OCI-LY1 (cell line): ENCODE data around the gene CTBP2.

Experiments used
- H2AFZ ChIP-seq: fragments of 200-600 bp; sonication (generic), shearing (Covaris generic); 2 replicates; pipeline ENCODE4 v1.6.0; 2014; ENCODE audit warnings: antibody characterized with exemption, mild to moderate bottlenecking, low read length
- H3F3A ChIP-seq: fragments of 200-600 bp; sonication (generic), shearing (Covaris generic); 2 replicates; pipeline ENCODE4 v1.6.0; 2014; ENCODE audit warnings: mild to moderate bottlenecking, antibody characterized with exemption, low read length, moderate library complexity; ENCODE audit not compliant: insufficient read depth
- H3K27ac ChIP-seq: fragments of 200-600 bp; sonication (generic); 2 replicates; pipeline ENCODE4 v1.5.1; 2014; ENCODE audit warnings: low read length, mixed run types, mild to moderate bottlenecking, low read depth; ENCODE audit not compliant: poor library complexity, severe bottlenecking
- H3K27me3 ChIP-seq: fragments of 200-600 bp; sonication (generic); 2 replicates; pipeline ENCODE4 v1.6.0; 2014; ENCODE audit warnings: antibody characterized with exemption, mild to moderate bottlenecking, low read length, moderate library complexity; ENCODE audit not compliant: insufficient read depth
- H3K36me3 ChIP-seq: fragments of 200-600 bp; sonication (generic); 2 replicates; pipeline ENCODE4 v1.6.1; 2014; ENCODE audit warnings: mild to moderate bottlenecking, antibody characterized with exemption, low read length, moderate library complexity, mixed read lengths; ENCODE audit not compliant: insufficient read depth
- H3K4me1 ChIP-seq: fragments of 200-600 bp; sonication (generic); 2 replicates; pipeline ENCODE4 v1.5.1; 2014; ENCODE audit warnings: mild to moderate bottlenecking, low read length, moderate library complexity; ENCODE audit not compliant: insufficient read depth, severe bottlenecking
- H3K4me2 ChIP-seq: fragments of 200-600 bp; sonication (generic), shearing (Covaris generic); 2 replicates; pipeline ENCODE4 v1.6.1; 2014; ENCODE audit warnings: low read length
- H3K4me3 ChIP-seq: fragments of 200-600 bp; sonication (generic); 2 replicates; pipeline ENCODE4 v1.5.1; 2014; ENCODE audit warnings: low read length, low read depth, mild to moderate bottlenecking, mixed read lengths; ENCODE audit not compliant: poor library complexity, severe bottlenecking
- H3K79me2 ChIP-seq: fragments of 200-600 bp; shearing (Covaris generic); 2 replicates; pipeline ENCODE4 v1.6.1; 2016; ENCODE audit warnings: mixed run types, low read length, mixed read lengths; ENCODE audit not compliant: insufficient read depth
- H3K9ac ChIP-seq: fragments of 200-600 bp; sonication (generic), shearing (Covaris generic); 2 replicates; pipeline ENCODE4 v1.6.1; 2014; ENCODE audit warnings: mild to moderate bottlenecking, low read length, mixed read lengths
- H3K9me2 ChIP-seq: fragments of 200-600 bp; sonication (generic), shearing (Covaris generic); 2 replicates; pipeline ENCODE4 v1.6.1; 2014; ENCODE audit warnings: low read depth, mild to moderate bottlenecking, low read length, mixed read lengths
- H3K9me3 ChIP-seq: fragments of 200-600 bp; shearing (Covaris generic); 2 replicates; pipeline ENCODE4 v1.6.1; 2014; ENCODE audit warnings: low read length, mixed read lengths
- H4K20me1 ChIP-seq: fragments of 200-600 bp; sonication (generic), shearing (Covaris generic); 2 replicates; pipeline ENCODE4 v1.6.0; 2016; ENCODE audit warnings: mild to moderate bottlenecking, low read length; ENCODE audit not compliant: insufficient read depth
- EZH2 ChIP-seq: fragments of 200-600 bp; sonication (generic), shearing (Covaris generic); IDR thresholded peaks from 2 replicates; pipeline ENCODE4 v1.8.0; 2017; ENCODE audit warnings: borderline replicate concordance, mixed run types, mild to moderate bottlenecking, antibody characterized with exemption, low read length, moderate library complexity, mixed read lengths
- TF ChIP-seq, protein P1 (sequence below): fragments of 200-600 bp; sonication (generic), shearing (Covaris generic); IDR thresholded peaks from 2 replicates; pipeline ENCODE4 v1.5.1; 2017; ENCODE audit warnings: mild to moderate bottlenecking, antibody characterized with exemption, low read length, moderate library complexity, mixed read lengths

The CTBP2 gene

DNA sequence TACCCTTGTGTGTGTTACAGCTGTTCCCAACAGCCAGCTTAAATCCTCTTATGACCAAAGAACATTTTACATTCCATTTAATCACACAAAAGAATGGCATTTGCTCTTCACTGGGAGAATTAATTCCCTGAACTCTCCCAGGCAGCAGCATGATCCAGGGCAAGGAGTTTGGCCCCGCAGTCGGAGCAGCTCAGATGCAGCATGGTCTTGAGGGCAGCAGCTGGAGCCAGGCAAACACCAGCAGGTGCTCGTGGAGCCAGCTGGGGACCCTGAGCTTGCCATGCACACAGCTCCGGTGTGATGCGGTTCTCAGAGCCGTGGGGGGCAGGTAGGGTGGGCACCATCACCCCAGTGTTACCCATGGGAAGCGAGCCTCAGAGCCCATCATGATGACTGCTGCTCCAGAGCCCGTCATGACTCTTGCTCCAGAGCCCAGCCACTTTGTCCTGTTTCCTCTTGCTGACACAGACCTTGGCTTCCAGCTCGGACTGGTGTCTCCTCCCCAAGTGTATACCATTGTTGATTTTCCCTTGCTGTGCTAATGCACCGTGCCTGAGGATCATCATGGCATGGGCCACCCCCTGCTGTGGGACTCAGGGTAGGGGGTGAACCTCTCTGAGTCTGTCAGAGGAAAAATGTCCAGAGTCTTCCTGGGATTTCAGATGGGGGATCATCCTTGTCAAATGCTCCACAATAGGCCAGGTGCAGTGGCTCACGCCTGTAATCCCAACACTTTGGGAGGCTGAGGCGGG is 142.6 kb downstream of the CTBP2 start:
- Histone ChIP-seq H3K36me3 (no peaks in the 10 kb centered on the region), H4K20me1 (no peaks in the 10 kb centered on the region), H3K4me1 (no peaks in the 10 kb centered on the region), H3K9ac (no peak overlapping the region), H3K9me3 (no peaks in the 10 kb centered on the region), H3K79me2 (no peaks in the 10 kb centered on the region), H3K9me2 (no peaks in the 10 kb centered on the region), H3K27me3 (no peaks in the 10 kb centered on the region; the same call in 1 of the 2 replicates), H3K4me2 (no peak overlapping the region), H3K27ac (no peak overlapping the region), H3F3A (no peaks in the 10 kb centered on the region), H3K4me3 (no peak overlapping the region), H2AFZ (no peak overlapping the region)
- no peak for TF ChIP-seq EZH2
- TF ChIP-seq, protein P1, sequence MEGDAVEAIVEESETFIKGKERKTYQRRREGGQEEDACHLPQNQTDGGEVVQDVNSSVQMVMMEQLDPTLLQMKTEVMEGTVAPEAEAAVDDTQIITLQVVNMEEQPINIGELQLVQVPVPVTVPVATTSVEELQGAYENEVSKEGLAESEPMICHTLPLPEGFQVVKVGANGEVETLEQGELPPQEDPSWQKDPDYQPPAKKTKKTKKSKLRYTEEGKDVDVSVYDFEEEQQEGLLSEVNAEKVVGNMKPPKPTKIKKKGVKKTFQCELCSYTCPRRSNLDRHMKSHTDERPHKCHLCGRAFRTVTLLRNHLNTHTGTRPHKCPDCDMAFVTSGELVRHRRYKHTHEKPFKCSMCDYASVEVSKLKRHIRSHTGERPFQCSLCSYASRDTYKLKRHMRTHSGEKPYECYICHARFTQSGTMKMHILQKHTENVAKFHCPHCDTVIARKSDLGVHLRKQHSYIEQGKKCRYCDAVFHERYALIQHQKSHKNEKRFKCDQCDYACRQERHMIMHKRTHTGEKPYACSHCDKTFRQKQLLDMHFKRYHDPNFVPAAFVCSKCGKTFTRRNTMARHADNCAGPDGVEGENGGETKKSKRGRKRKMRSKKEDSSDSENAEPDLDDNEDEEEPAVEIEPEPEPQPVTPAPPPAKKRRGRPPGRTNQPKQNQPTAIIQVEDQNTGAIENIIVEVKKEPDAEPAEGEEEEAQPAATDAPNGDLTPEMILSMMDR: no peak

DNA sequence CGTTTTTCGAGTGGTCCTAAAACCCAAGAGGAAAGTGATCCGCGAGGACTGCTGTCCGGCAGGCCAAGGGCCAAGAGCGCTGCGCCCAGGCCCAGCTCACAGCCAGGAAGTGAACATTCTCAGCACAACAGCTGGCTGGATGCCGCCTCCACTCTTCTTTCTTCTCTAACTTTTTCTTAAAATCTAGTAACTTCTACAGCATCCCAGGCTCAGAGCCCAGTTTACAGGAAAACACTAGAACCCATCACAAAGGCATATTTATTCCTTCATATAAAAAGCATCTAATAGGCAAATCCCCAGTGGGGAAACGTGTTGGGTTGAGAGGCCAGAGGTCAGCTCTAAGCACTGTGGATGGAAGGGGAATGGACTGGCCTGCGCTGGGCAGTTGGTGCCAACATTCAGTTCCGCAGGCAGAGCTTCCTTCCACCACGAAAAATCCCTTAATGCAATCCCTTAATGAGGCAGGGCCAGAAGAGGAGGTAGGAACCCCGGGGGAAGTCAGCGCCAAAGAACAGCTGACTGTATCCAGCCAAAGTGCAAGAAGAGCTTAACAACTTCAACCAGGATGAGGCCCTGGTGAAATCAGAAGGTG is 143.7 kb downstream of the CTBP2 start:
- no peaks in the 10 kb centered on the region for H3K36me3 ChIP-seq
- H3K4me2 ChIP-seq: no peak overlapping the region
- H3K9ac ChIP-seq: no peak overlapping the region
- TF ChIP-seq, protein P1: no peak
- no peak for TF ChIP-seq EZH2
- no peak overlapping the region for H2AFZ ChIP-seq
- H4K20me1 ChIP-seq: no peaks in the 10 kb centered on the region
- no peaks in the 10 kb centered on the region for H3K9me2 ChIP-seq
- H3K9me3 ChIP-seq: no peaks in the 10 kb centered on the region
- H3F3A ChIP-seq: no peaks in the 10 kb centered on the region
- H3K4me1 ChIP-seq: no peaks in the 10 kb centered on the region
- H3K27ac ChIP-seq: no peak overlapping the region
- H3K4me3 ChIP-seq: no peak overlapping the region
- H3K27me3 ChIP-seq: no peaks in the 10 kb centered on the region; the same call in 1 of the 2 replicates
- no peaks in the 10 kb centered on the region for H3K79me2 ChIP-seq

DNA sequence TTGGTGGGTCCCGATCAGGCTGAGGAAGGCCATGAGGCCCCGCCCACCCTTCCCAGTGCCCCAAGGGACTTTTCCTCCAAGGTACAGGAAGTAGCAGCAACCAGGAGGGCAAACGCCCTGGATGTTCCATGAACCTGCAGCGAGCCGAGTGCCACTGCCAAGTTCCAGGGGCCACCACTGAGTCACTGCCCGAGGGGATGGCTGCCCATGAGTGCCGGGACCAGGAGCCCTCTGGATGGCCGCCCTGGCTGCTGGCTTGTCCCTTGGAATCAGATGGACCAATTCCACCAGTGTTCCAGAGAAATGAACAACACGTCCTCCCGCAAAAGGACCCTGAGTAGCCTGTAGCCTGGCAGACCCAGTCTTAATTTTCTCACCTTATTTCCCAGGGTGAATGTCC is 144.2 kb downstream of the CTBP2 start:
- Histone ChIP-seq H3K9me2 (no peaks in the 10 kb centered on the region), H3K4me3 (no peak overlapping the region), H3K9me3 (no peaks in the 10 kb centered on the region), H3K79me2 (no peaks in the 10 kb centered on the region), H3F3A (no peaks in the 10 kb centered on the region), H4K20me1 (no peaks in the 10 kb centered on the region), H3K4me2 (no peak overlapping the region), H3K9ac (no peak overlapping the region), H3K27ac (no peak overlapping the region), H3K4me1 (no peaks in the 10 kb centered on the region), H2AFZ (no peak overlapping the region), H3K27me3 (no peaks in the 10 kb centered on the region; the same call in 1 of the 2 replicates), H3K36me3 (no peaks in the 10 kb centered on the region)
- TF ChIP-seq, protein P1: no peak
- no peak for TF ChIP-seq EZH2
